GM12873 (cell line): ENCODE results near the gene MMP15.

Experiments
- CTCF ChIP-seq: IDR thresholded peaks from 2 replicates; pipeline ENCODE4 v1.5.1; 2012; ENCODE audit warnings: low read depth, mild to moderate bottlenecking, moderate library complexity, low read length, control low read depth; ENCODE audit not compliant: insufficient read depth; ENCODE audit errors: missing control alignments

Gene MMP15

DNA sequence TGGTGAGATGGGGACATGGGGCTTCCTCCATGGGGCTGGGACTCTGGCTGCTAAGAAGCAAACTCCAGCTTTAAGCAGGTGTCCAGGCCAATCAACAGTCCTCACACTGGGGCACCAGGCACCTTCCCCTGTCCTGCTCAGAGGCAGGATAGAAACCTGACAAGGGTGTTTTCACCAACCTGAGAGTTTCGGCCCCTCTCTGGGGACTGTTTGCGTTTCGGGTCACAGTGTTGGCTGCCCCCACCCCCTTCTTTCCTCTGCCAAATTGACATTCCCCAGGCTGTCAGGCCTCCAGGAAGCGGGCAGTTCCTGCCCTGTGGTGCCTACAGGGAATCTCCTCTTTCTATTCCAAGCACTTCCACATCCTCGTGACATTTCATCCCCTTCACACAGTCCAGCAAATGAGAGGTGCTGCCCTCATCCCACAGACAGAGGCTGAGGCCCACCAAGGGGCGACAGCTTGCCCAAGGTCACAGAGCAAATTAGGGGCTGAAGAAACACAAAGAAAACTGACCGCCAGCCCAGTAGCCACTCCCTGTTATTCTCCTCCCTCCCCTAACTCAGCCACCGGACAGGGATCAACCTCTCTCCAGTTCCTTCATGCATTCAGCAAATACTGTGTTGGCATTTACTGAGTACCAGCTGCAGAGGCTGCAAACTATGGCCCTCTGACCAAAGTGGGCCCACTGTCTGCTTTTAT is 38.0 kb downstream of the MMP15 start:
- TF ChIP-seq CTCF: no peak

DNA sequence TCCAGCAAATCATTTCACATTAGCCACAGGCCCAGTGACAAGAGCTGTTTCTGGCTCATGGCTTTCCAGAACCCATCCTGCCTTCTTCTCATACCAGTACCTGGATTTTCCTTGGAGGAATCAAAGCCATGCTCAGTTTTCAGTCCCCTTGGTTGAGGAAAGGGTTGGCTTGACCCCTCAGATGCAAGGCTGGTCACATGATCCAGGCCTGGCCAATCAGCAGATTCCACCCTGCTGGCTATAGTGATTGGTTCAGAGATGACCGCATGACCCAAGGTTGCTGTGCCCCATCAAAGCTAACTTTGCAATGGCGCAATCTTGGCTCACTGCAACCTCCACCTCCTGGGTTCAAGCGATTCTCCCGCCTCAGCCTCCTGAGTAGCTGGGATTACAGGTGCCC is 45.0 kb downstream of the MMP15 start:
- TF ChIP-seq CTCF: no peak

GRCh38 chr16:58074657-58075056 is 49.1 kb downstream of the MMP15 start:
- no peak for TF ChIP-seq CTCF

- TF ChIP-seq CTCF: no peak
Measured at GRCh38 chr16:58076514-58076913, 51.0 kb downstream of the MMP15 start.

DNA sequence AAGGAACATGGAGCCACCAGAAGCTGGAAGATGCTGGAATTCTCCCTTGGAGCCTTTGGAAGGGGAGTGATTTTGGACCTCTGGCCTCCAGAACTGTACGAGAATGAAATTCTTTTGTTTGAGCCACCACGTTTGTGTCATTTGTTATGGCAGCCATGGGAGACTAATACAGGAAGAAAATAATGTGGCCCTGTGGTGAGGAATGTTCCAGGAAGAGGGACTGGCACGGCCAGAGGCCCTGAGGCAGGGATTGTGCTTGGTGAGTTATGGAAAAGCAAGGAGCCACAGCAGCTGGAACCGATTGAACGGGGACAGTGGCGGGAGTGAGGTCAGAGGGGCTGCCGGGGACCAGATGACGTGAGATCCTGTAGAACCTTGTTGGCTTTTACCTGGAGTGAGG is 52.2 kb downstream of the MMP15 start:
- TF ChIP-seq CTCF: no peak

DNA sequence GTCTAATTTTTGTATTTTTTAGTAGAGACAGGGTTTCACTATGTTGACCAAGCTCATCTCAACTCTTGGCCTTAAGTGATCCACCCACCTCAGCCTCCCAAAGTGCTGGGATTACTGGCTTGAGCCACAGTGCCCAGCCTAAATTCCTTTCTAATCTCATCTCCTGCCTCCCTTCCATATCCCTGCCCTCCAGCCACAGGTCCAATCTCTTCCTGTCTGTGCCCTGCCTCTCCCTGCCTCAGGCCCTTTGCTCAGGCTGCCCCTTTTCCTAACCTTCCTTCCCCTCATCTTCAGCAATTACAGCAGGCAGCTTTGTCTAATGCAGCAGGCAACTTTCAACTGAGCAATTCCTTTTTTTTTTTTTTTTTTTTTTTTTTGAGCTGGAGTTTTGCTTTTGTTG is 56.8 kb downstream of the MMP15 start:
- no peak for TF ChIP-seq CTCF

DNA sequence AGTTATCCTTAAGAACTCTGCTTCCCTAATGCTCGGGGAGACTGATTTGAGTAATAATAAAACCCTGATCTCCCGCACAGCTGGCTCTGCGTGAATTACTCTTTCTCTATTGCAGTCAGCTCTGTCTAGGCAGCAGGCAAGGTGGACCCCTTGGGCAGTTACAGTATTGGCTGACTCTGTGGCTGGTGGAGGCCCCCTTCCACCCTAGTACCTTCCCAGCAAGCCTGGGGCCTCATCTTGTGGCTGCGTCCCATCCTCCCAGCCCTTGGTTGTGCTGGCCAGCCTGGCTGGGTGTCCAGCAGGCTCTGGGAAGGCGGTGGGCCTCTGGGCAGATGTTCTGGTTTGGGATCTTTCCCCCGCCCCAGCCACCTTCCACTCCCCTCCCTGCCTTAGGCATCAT is 59.1 kb downstream of the MMP15 start:
- no peak for TF ChIP-seq CTCF

GRCh38 chr16:58085171-58085570 is 59.6 kb downstream of the MMP15 start:
- TF ChIP-seq CTCF: no peak
